Stomach (tissue), 9 donors: ENCODE measurements around the gene ELMO3. TPM values are rescaled to one million over a fixed set of nuclear protein-coding genes. Genes with fewer than 3 reads are reported as not detected.

Source experiments
- DNase-seq, 2 donors: peaks; one replicate each; pipeline versions ENCODE4 v3.0.0 to v3.0.0-alpha.2; 2013 to 2019
- H3K27ac ChIP-seq, 5 donors: fragments of 200-600 bp in 4 of 5; sonication (generic) in 4 of 5; one replicate each; pipeline ENCODE4 v1.5.1; 2013 to 2019; ENCODE audit warnings: mild to moderate bottlenecking in 1 of 5, moderate library complexity in 1 of 5
- H3K27me3 ChIP-seq, 3 donors: fragments of 200-600 bp; sonication (generic); one replicate each; pipeline ENCODE4 v1.5.1; 2017 to 2019; ENCODE audit warnings: mixed run types in 1 of 3
- H3K36me3 ChIP-seq, 4 donors: fragments of 200-600 bp; sonication (generic); 1 replicate in 3 of 4; 2 replicates in 1 of 4; pipeline ENCODE4 v1.5.1; 2016 to 2019
- H3K4me1 ChIP-seq, 4 donors: fragments of 200-600 bp; sonication (generic); one replicate each; pipeline ENCODE4 v1.5.1; 2016 to 2019
- H3K4me3 ChIP-seq, 4 donors: fragments of 200-600 bp; sonication (generic) in 3 of 4; one replicate each; pipeline ENCODE4 v1.5.1; 2016 to 2019; ENCODE audit warnings: mild to moderate bottlenecking in 1 of 4
- H3K9me3 ChIP-seq, 4 donors: fragments of 200-600 bp; sonication (generic); one replicate each; pipeline ENCODE4 v1.5.1; 2016 to 2019
- CTCF ChIP-seq, 7 experiments: fragments of 450-650 bp in 4 of 7; fragments of 200-600 bp in 3 of 7; sonication (generic) in 3 of 7; IDR thresholded peaks; one replicate each; pipeline ENCODE4 v1.5.1; 2016 to 2019; ENCODE audit warnings: antibody characterized with exemption in 7 of 7, control low read depth in 2 of 7, mild to moderate bottlenecking in 1 of 7
- EP300 ChIP-seq: sonication (generic); formaldehyde crosslinking; IDR thresholded peaks from one replicate; pipeline ENCODE4 v1.6.1; 2017; ENCODE audit warnings: antibody characterized with exemption
- POLR2A ChIP-seq, 4 donors: fragments of 450-650 bp; IDR thresholded peaks; one replicate each; pipeline ENCODE4 v1.6.1; 2016; ENCODE audit warnings: antibody characterized with exemption in 4 of 4, control low read depth in 2 of 4, mild to moderate bottlenecking in 1 of 4, moderate library complexity in 1 of 4
- POLR2AphosphoS5 ChIP-seq, 3 donors: sonication (generic); formaldehyde crosslinking; IDR thresholded peaks; one replicate each; pipeline ENCODE4 v1.6.1; 2016; ENCODE audit warnings: antibody characterized with exemption in 3 of 3
- WGBS, 5 donors: extraction: QIAGEN DNeasy Blood & Tissue Kit in 3 of 5; methylation state at CpG; one replicate each; pipeline versions ENCODE4 v1.1.5 to v1.1.7; 2013 to 2018; 5-methylcytosine and 5-hydroxymethylcytosine counted together
- intact Hi-C: fragments of 100-400 bp; cut with DNase I; formaldehyde crosslinking; loops from one replicate; pipeline ENCODE4 v1.15.1; 2023; ENCODE audit warnings: low total_unique reads
- polyA plus RNA-seq, 3 donors: library from polyadenylated mRNA; stranded (reverse); fragments of 200-250 nt; gene quantifications; one replicate each; pipeline ENCODE4 v1.2.3, GENCODE V29; 2013
- total RNA-seq, 5 donors: library from RNA; depleted of rRNA; stranded (reverse); fragments of >200 nt; gene quantifications; one replicate each; pipeline versions ENCODE4 v1.1.0 to v1.2.3, GENCODE V29; 2014 to 2016
- donor health status: healthy with polysubstance abuse.
- donor health status: Bipolar disorder and iron deficiency.
- donor health status: healthy.

The ELMO3 gene
- total and polyA plus RNA-seq, 8 donors = 11.6 to 133 (median 40.8) TPM

- TF ChIP-seq CTCF (IDR thresholded peaks at IDR 0.05) (no peak), EP300 (no peak), POLR2AphosphoS5 (IDR thresholded peaks at IDR 0.05) (no peak), POLR2A (IDR thresholded peaks at IDR 0.05) (no peak)
- 95 to 96% (median 95%) methylated on average over 8 to 12 of the region's 12 CpGs for WGBS, 5 donors
Observed at GRCh38 chr16:67202426-67202825, 3.5 kb downstream of the ELMO3 start.

GRCh38 chr16:67202956-67203493 is 4.1 kb downstream of the ELMO3 start:
- intact Hi-C loops = no loop called here
- no peak for TF ChIP-seq POLR2A (IDR thresholded peaks at IDR 0.05)
- no peak for TF ChIP-seq POLR2AphosphoS5 (IDR thresholded peaks at IDR 0.05)
- no peak for TF ChIP-seq CTCF (IDR thresholded peaks at IDR 0.05)
- no peak for TF ChIP-seq EP300
- DNase-seq = no peak
- H3K36me3 ChIP-seq = peaks cover 31 to 77% (median 51%) of the 10 kb centered on the region in 4 donors
- H3K4me1 ChIP-seq = peaks cover 12 to 30% (median 26%) of the 10 kb centered on the region in 4 donors
- no peak overlapping the region for H3K27ac ChIP-seq
- H3K4me3 ChIP-seq = no peak overlapping the region
- 91 to 93% (median 92%) methylated on average over 3 to 23 of the region's 23 CpGs for WGBS, 5 donors
- no peaks in the 10 kb centered on the region for H3K9me3 ChIP-seq
- no peaks in the 10 kb centered on the region for H3K27me3 ChIP-seq

More at GRCh38 chr16:67202426-67202825, 3.5 kb downstream of the ELMO3 start:
- intact Hi-C loops = no loop called here
- no peak overlapping the region for H3K27ac ChIP-seq
- DNase-seq = no peak
- no peak overlapping the region for H3K4me3 ChIP-seq
- no peaks in the 10 kb centered on the region for H3K9me3 ChIP-seq
- H3K36me3 ChIP-seq = peaks cover 37 to 83% (median 57%) of the 10 kb centered on the region in 4 donors
- peaks cover 15 to 33% (median 32%) of the 10 kb centered on the region in 4 donors for H3K4me1 ChIP-seq
- H3K27me3 ChIP-seq = no peaks in the 10 kb centered on the region

- Histone ChIP-seq H3K9me3 (no peaks in the 10 kb centered on the region), H3K36me3 (peaks cover 29 to 67% (median 45%) of the 10 kb centered on the region in 4 donors), H3K4me1 (peaks cover 7 to 19% (median 15%) of the 10 kb centered on the region in 4 donors), H3K4me3 (no peak overlapping the region), H3K27me3 (no peaks in the 10 kb centered on the region), H3K27ac (no peak overlapping the region)
- intact Hi-C loops = no loop called here
- WGBS, 5 donors = 78 to 100% (median 82%) methylated on average over 2 to 4 of the region's 4 CpGs
- TF ChIP-seq POLR2A (IDR thresholded peaks at IDR 0.05) (no peak), CTCF (IDR thresholded peaks at IDR 0.05) (no peak), POLR2AphosphoS5 (IDR thresholded peaks at IDR 0.05) (no peak), EP300 (no peak)
- DNase-seq = no peak
Observed at GRCh38 chr16:67204076-67204475, 5.1 kb downstream of the ELMO3 start.

- Histone ChIP-seq H3K4me1 (peaks cover 0 to 4% (median 0%) of the 10 kb centered on the region in 4 donors), H3K27ac (no peak overlapping the region), H3K27me3 (no peaks in the 10 kb centered on the region), H3K9me3 (no peaks in the 10 kb centered on the region), H3K4me3 (no peak overlapping the region), H3K36me3 (peaks cover 28 to 53% (median 36%) of the 10 kb centered on the region in 4 donors)
- DNase-seq = no peak
- WGBS, 5 donors = 86 to 95% (median 92%) methylated on average over 7 to 8 of the region's 8 CpGs
- intact Hi-C loops = no loop called here
- TF ChIP-seq POLR2A (IDR thresholded peaks at IDR 0.05) = no peak
- TF ChIP-seq EP300 = no peak
- no peak for TF ChIP-seq POLR2AphosphoS5 (IDR thresholded peaks at IDR 0.05)
- no peak for TF ChIP-seq CTCF (IDR thresholded peaks at IDR 0.05)
Observed at GRCh38 chr16:67206129-67206837, 7.4 kb downstream of the ELMO3 start.
